Measurements from ENCODE around the gene DNASE1L1. TPM values are rescaled to one million over a fixed set of nuclear protein-coding genes. Genes with fewer than 3 reads are reported as not detected.
A peak's percentile ranks its signal among the peaks of the same experiment; 100 is the strongest.

Gene DNASE1L1, protein sequence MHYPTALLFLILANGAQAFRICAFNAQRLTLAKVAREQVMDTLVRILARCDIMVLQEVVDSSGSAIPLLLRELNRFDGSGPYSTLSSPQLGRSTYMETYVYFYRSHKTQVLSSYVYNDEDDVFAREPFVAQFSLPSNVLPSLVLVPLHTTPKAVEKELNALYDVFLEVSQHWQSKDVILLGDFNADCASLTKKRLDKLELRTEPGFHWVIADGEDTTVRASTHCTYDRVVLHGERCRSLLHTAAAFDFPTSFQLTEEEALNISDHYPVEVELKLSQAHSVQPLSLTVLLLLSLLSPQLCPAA
- 100 to 1,000 TPM in 1 of 9 donors, 10 to 100 TPM in 7, 1 to 10 TPM in 1; 9.3 to 101 (median 47.8) TPM for total RNA-seq
- 10 to 100 TPM; 17.2 to 48.0 (median 42.7) TPM for polyA plus RNA-seq
- long read RNA-seq, donor 1, partial matches to known transcripts, result 14 of 14 reads
- long read RNA-seq, donor 1, other reads (novel, unspliced or antisense), result 0 of 14 reads
- long read RNA-seq, donor 2, partial matches to known transcripts, result 8 of 9 reads
- long read RNA-seq, donor 2, other reads (novel, unspliced or antisense), result 0 of 9 reads
- long read RNA-seq, donor 3, partial matches to known transcripts, result 9 of 9 reads
- long read RNA-seq, donor 3, other reads (novel, unspliced or antisense), result 0 of 9 reads
- long read RNA-seq, donor 4, partial matches to known transcripts, result 0 of 3 reads
- long read RNA-seq, donor 4, other reads (novel, unspliced or antisense), result 2 of 3 reads
- long read RNA-seq, donor 5, transcript DNASE1L1-202 (9 exons, 2,249 nt), result minor isoform, 9 of 78 reads
- long read RNA-seq, donor 5, transcript DNASE1L1-203 (8 exons, 2,110 nt), result major isoform, 21 of 78 reads
- long read RNA-seq, donor 5, transcript DNASE1L1-205 (10 exons, 3,008 nt), result major isoform, 21 of 78 reads
- long read RNA-seq, donor 5, transcript DNASE1L1-204 (8 exons, 2,666 nt), result minor isoform, 6 of 78 reads
- long read RNA-seq, donor 5, partial matches to known transcripts, result 7 of 78 reads
- long read RNA-seq, donor 5, other reads (novel, unspliced or antisense), result 11 of 78 reads
- long read RNA-seq, donor 6, partial matches to known transcripts, result 1 of 7 reads
- long read RNA-seq, donor 6, other reads (novel, unspliced or antisense), result 2 of 7 reads
- long read RNA-seq, donor 7, partial matches to known transcripts, result 0 of 1 reads
- long read RNA-seq, donor 7, other reads (novel, unspliced or antisense), result 0 of 1 reads
- long read RNA-seq, donor 8, partial matches to known transcripts, result 0 of 5 reads
- long read RNA-seq, donor 8, other reads (novel, unspliced or antisense), result 0 of 5 reads
- long read RNA-seq, donor 9, partial matches to known transcripts, result 0 of 3 reads
- long read RNA-seq, donor 9, other reads (novel, unspliced or antisense), result 0 of 3 reads
- long read RNA-seq, donor 10, partial matches to known transcripts, result 15 of 15 reads
- long read RNA-seq, donor 10, other reads (novel, unspliced or antisense), result 0 of 15 reads

DNA sequence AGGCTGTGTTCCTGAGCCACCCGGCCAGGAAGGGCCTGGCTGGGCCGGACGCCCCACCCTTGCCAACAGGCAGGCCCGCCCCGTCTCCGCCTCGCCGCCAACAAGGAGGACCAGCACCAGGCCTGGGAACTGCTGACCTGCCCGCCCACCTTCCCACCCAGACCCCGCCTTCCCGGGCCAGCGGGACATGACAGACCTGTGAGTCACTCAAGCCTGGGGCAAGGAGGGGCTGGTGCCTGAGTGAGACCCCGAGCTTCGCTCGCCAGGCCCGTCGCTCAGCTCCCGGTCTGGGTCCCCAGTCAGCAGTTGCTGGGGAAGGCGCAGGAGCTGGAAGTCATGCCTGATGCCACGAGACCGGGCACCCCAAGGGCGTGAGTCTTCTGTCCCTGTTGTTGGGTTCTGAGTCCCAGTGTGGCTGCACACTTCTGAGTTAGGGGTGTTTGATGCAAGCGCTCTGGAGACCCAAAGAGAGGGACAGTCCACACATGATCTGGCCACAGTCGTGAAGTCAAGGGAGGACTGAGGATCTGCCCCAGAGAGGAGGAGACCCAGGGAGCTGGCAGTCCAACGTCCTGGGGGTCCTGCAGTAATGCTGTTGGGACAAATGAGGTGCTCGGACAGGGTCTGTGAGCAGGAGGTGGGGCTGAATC lies at the start of gene DNASE1L1:
DNASE1L1 (minus strand) TSS at position 33 of the 650 bp plus-strand sequence. CDS start 3,686 bp downstream, outside the sequence.
- DNase-seq, result peak; percentile 79 to 94 (median 92)
- WGBS, 4 donors, result 39 to 77% (median 48%) methylated on average over 2 to 26 of the region's 26 CpGs
- Histone ChIP-seq H3K4me3 (peak within 1 kb of the TSS in 1 of 4 donors; percentile 36), H3K27me3 (peaks cover 4% of the 10 kb centered on the region), H3K9me3 (replicated peaks in 1 of 3) (no peaks in the 10 kb centered on the region), H3K27ac (peak within 1 kb of the TSS in 4 of 5 donors; percentile 7 to 76 (median 58)), H3K36me3 (replicated peaks in 1 of 2) (no peaks in the 10 kb centered on the region), H3K4me1 (replicated peaks in 1 of 2) (peaks cover 0 to 4% of the 10 kb centered on the region in 2 donors)
- TF ChIP-seq, protein P1, sequence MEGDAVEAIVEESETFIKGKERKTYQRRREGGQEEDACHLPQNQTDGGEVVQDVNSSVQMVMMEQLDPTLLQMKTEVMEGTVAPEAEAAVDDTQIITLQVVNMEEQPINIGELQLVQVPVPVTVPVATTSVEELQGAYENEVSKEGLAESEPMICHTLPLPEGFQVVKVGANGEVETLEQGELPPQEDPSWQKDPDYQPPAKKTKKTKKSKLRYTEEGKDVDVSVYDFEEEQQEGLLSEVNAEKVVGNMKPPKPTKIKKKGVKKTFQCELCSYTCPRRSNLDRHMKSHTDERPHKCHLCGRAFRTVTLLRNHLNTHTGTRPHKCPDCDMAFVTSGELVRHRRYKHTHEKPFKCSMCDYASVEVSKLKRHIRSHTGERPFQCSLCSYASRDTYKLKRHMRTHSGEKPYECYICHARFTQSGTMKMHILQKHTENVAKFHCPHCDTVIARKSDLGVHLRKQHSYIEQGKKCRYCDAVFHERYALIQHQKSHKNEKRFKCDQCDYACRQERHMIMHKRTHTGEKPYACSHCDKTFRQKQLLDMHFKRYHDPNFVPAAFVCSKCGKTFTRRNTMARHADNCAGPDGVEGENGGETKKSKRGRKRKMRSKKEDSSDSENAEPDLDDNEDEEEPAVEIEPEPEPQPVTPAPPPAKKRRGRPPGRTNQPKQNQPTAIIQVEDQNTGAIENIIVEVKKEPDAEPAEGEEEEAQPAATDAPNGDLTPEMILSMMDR (IDR thresholded peaks at IDR 0.05), result no peak
- peak in 1 of 2 donors; percentile 21 for TF ChIP-seq POLR2A (IDR thresholded peaks at IDR 0.05)
- intact Hi-C loops (cut with DNase I), result no loop called here

DNA sequence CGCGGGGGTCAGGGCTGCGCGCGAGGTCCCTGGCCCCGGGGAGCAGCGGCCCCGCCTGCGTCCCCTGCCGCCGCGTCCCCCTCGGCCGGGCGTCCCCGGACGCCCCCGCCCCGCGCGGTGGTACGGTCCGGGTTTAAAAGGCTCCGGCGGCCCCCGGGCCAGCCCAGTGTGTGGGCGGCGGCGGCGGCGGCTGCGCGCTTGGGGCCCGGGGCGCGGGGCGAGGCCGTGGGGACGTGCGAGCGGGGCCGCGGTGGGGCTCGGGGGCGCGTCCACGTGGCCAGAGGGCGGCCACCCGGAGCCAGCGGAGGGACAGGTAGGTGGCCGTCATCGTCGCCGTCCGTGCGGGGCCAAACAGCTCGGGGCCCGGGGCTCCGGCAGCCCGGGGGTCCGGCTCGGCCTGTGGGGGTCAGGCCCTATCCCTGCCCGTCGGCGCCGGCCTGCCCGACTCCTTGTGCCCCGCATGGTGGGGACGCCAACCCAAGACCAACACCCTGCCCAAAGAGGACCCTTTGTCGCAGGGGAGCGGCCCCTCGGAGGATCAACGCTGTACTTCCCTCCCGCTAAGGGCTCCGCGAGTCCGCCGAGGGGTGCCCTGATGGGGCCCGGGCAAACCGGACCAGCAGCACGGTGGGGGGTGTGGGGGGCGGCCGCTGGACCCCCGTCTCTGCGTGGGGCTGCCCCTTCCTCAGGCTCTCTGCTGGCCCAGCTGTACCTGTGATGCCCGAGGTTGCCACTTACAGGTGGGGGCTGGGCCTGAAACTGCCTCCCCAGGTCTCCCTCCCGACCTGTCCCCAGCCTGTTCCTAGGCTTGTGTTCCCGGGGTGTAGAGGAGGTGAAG lies 49.3 kb upstream of the DNASE1L1 start, which contains the start of gene PLXNA3:
PLXNA3 (plus strand) TSS at position 166 of the 838 bp plus-strand sequence. CDS start 1,903 bp downstream, outside the sequence.
- H3K27me3 ChIP-seq, result no peaks in the 10 kb centered on the region
- H3K4me1 ChIP-seq (replicated peaks in 1 of 2), result no peaks in the 10 kb centered on the region
- DNase-seq, result peak in 3 of 7 donors; percentile 33 to 62 (median 40)
- H3K4me3 ChIP-seq, result peak within 1 kb of the TSS in 2 of 4 donors; percentile 34 to 66
- peak within 1 kb of the TSS in 2 of 5 donors; percentile 66 to 84 for H3K27ac ChIP-seq
- TF ChIP-seq POLR2A (IDR thresholded peaks at IDR 0.05), result peak; percentile 55 to 79
- TF ChIP-seq, protein P1 (IDR thresholded peaks at IDR 0.05), result no peak
- intact Hi-C loops (cut with DNase I), result no loop called here
- H3K9me3 ChIP-seq (replicated peaks in 1 of 3), result no peaks in the 10 kb centered on the region
- WGBS, 4 donors, result 0 to 44% (median 15%) methylated on average over 2 to 61 of the region's 88 CpGs
- no peaks in the 10 kb centered on the region for H3K36me3 ChIP-seq (replicated peaks in 1 of 2)

DNA sequence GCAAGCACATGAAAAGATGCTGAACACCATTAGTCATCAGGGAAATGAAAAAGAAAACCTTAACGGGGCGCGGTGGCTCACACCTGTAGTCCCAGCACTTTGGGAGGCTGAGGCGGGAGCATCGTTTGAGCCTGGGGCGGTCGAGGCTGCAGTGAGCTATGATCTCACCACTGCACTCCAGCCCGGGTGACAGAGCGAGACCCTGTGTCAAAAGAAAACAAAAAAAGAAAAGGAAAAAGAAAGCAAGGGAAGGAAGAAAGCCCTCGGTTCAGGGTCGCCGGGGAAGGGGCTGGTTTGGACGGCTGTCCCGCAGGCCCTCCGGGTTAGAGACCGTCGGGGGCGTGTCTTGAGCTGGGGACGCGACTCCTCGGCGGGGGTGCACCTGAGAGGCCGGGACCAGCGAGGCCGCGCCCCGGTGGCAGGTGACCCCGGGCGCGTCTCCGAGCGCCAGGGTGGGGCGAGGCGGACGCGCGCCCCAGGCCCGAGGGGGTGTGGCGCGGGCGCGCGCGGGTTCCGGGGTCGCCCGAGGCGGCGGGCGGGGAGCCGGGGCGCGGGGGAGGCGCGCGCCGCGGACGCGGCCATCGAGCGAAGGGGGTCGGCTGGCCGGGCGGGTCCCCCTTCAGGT lies 48.5 kb upstream of the DNASE1L1 start:
- TF ChIP-seq POLR2A (IDR thresholded peaks at IDR 0.05), result no peak
- TF ChIP-seq, protein P1 (IDR thresholded peaks at IDR 0.05), result no peak
- H3K36me3 ChIP-seq (replicated peaks in 1 of 2), result no peaks in the 10 kb centered on the region
- no peaks in the 10 kb centered on the region for H3K9me3 ChIP-seq (replicated peaks in 1 of 3)
- peak overlapping the region in 2 of 5 donors; percentile 66 to 84 for H3K27ac ChIP-seq
- intact Hi-C loops (cut with DNase I), result no loop called here
- H3K4me1 ChIP-seq (replicated peaks in 1 of 2), result no peaks in the 10 kb centered on the region
- no peaks in the 10 kb centered on the region for H3K27me3 ChIP-seq
- DNase-seq, result peak in 1 of 7 donors; percentile 32
- H3K4me3 ChIP-seq, result peak overlapping the region in 1 of 4 donors; percentile 66
- WGBS, 4 donors, result 3 to 42% (median 20%) methylated on average over 23 to 38 of the region's 65 CpGs
